Anterior cingulate cortex (tissue), 58 donors: ENCODE data around the gene COIL.

ENCODE experiments used
- DNase-seq, 58 donors: peaks; one replicate each; lab custom pipeline; 2025; lab: John Stamatoyannopoulos, UW

The COIL gene

DNA sequence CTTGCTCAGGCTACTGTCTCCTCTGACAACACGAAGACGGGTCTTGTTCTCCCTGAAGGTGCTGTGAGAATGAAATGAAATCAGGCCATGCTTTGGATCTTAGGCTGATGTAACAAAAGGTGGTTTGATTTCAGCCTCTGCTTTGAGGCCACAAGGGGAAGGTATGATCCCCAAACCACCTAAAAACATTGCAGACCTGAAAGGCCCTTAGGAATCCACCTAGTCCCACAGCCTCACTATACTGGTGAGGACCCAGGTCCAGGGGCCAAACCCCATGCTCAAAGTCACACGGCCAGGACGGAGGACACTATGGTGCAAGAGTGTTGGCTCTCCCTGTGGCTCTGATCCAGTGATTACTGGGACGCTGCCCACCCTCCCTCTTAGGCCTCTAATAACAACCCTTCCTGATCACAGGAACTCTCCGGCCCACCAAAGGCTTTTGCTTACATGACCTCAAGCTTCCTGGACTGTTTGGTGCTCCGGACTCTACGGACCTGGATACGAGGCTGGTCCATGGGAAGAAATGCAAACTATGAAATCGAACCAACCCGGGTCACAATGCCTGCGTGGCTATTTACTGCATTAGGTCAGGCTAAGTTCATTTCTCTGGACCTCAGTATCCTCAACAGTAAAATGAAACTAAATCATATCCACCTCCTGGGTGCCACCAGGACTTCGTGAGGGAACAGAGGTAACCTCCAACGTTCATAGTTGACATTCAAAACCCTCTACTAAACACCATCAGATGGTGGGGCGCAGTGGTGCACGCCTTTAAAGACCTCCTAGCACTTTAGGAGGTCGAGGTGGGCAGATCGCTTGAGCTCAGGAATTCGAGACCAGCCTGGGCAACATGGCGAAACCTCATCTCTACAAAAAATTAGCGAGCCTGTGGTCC, 48.5 kb downstream of the COIL start:
- no peak for DNase-seq

DNA sequence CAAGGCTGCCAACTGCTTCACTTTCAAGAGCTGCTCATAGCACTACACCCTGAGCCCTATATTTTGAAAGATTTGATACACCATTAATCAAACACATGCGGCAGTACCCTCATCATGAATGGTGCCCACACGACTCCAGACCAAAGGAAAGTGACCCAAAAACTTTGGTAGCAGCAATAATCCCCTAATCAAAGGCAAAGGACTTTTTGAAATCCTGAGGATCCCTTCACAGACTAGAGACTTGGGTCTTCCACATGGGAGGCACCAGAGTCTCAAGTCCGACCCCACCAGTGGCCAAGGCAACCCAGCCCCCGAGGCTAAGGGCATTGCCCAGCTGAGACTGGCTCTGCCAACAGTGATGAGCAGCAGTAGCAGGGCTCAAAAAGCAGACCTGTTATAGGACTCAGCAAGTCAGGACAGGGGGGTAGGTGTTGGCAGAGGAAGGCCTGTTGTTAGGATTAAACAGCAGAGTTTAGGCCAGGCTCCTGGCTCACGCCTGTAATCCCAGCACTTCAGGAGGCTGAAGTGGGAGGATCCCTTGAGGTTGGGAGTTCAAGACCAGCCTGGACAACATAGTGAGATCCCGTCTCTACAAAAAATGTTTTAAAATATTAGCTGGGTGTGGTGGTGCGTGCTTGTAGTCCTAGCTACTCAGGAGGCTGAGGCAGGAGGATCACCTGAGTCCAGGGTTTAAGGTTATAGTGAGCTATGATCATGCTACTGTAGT, 50.2 kb downstream of the COIL start:
- DNase-seq, result no peak

DNA sequence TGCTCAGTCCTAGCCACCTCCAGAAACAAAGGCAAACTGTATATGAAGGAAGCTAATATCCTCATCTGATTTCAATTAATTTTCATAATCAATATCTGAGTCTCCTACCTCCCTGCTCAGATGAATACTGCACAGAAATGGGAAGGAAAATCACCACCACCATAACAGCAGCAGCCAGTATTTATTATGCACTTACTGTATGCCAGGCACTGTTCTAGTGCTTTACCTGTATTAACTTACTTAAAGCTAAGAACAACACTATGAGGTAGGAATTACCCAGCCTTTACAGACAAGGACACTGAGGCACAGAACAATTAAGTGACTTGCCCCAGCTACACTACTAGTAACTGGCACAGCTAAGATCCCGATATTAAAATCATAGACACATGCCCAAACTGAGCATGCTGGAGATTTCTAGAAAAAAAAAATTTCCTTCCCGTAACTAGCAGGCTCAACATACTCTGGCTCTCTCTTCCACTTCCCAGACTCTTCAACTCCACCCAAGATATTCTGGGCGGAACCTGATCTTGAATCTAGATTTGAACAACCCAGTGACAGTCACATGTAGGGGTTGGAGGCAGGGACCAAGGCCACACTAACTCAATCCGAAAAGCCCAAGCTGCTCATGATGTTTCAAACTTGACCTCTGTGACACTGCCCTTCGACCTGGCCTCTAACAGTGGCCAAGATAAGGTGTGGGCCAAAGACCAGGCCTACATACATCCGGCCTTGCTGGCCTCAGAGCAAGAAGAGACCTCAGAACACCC, 50.9 kb downstream of the COIL start:
- DNase-seq, result no peak

DNA sequence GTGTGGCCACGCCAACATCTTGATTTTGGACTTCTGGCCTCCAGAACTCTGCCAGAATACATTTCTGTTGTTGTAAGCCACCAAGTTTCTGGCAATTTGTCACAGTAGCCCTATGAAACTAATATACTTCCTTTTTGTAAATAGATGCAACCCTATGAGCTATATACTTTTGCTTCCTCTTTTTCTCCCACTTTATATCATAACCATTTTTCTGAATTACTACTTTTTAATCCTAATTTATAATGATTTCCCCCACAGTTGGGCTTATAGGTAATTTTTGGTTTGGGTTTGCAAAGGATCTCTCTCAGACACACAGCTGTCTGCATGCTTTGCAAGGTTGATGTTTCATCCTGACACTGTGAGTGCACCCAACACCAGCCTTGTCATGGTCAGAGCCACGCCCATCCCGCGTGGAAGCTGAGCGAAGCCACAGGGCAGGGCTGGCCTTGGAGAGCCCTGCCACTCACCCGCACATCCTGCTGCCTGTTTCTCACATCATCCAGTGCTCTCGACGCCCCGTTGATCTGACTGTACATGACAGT, 52.8 kb downstream of the COIL start:
- peak in 5 of 58 donors; percentile 2 to 39 (median 12) for DNase-seq

DNA sequence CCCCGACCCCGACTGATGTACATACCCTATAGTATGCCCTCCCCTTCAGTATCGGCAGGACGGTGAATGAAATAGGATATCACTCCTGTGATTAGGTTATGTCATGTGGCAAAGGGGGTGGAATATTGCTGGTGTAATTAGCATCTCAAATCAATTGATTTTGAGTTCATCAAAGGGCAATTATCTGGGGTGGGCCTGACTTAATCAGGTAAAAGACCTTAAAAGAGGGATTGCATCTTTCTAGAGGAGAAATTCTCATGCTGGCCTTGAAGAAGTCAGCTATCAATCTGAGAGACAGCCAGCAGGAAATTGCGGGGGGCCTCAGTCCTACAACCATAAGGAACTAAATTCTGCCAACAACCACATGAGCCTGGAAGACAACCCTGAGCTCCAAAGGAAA, 57.3 kb downstream of the COIL start:
- DNase-seq, result no peak

DNA sequence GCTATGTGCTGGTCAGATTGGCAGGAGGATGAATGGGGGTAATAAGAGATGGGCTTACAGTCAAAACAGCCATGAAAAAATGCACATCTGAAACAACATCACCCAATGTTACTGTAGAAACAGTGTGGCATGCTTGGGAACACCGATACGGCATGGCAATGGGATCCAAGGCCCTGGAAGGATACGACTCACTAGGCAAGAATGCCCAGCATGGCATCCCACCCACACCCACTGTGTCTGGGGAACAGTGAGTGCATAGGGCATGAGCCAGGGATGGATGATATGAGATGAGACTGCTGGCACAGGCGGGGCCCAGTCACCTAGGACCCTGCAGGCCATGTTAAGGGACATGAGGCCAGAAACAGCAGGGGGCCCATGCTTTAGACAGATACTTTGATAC, 58.5 kb downstream of the COIL start:
- DNase-seq, result no peak

DNA sequence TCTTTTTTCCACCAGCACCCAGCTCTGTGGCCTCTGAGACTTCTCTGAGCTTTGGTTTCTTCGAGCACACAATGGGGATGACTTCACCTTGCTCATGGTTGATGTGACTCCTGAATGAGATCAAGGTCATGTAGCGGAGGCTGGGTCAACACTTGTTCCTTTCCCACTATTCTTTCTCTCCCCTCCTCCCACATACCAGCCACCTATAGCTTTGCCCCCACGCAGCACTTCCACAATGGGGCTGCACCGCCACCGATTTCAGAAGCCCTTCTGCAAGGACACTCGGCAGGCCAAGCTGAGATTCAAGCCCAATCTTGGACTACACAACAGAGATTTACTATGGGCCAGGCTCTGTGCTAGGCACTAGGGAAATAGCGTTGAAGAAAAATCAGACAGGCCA, 61.4 kb downstream of the COIL start:
- no peak for DNase-seq

DNA sequence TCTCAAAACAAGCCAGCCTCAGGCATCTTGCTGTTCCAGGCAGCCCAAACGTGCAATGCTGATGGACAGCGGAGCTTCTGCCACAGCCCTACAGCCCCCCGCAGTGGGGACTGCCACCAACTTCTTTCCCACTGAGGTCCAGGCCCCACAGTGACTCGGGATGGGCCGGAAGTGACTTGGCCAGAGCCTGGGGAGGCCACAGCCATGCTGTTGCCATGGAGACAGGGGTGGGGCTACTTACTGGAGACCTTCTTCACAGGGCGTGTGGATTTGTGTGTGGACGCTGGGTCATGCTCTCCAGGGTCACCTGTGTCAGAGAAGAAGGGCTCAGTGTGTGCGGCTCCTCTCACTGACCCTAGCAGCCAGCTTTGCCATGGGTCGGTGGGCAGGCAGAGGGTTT, 62.0 kb downstream of the COIL start:
- no peak for DNase-seq

DNA sequence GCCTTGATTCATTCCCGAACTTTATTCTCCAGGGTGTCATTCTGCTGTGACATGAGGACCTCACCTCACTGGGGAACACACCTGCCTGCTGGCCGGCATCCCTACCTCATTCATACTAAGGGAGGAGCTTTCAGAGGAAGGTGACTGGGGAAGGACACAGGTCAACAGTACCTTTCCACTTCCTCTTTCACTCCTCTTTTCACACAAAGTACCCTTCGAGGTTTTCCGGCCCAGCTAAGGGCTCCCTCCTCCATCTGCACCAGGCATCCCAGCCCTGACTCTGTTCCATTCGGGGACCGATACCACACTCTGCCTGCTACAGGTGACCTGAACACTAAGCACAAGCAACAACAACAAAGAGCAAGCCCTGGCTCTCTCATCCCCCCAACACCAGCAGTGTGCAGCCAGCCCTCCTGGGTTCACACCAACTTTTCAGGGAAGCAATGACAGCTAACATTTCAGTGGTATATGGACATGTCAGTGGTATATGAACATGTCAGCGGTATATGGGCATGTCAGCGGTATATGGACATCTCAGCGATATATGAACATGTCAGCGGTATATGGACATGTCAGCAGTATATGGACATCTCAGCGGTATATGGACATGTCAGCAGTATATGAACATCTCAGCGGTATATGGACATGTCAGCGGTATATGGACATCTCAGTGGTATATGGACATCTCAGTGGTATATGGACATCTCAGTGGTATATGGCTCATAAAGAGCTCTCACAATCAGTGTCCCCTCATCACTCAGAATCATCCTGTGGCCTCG, 63.0 kb downstream of the COIL start:
- no peak for DNase-seq

DNA sequence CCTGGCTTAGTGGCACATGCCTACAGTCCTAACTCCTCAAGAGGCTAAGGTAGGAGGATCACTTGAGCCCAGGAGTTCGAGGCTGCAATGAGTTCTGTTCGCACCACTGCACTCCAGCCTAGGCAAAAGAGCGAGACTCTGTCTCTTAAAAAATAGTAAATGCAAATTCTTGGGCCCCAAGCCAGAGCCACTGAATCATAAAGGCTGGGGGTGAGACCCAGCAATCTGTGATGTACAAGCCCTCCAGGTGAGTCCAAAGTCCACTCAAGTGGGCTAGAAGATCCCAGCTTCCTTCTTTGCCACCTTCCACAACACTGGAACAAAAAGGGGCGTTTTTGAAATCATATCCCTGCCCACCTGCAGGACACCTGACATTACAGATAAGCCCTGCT, 63.9 kb downstream of the COIL start:
- no peak for DNase-seq

DNA sequence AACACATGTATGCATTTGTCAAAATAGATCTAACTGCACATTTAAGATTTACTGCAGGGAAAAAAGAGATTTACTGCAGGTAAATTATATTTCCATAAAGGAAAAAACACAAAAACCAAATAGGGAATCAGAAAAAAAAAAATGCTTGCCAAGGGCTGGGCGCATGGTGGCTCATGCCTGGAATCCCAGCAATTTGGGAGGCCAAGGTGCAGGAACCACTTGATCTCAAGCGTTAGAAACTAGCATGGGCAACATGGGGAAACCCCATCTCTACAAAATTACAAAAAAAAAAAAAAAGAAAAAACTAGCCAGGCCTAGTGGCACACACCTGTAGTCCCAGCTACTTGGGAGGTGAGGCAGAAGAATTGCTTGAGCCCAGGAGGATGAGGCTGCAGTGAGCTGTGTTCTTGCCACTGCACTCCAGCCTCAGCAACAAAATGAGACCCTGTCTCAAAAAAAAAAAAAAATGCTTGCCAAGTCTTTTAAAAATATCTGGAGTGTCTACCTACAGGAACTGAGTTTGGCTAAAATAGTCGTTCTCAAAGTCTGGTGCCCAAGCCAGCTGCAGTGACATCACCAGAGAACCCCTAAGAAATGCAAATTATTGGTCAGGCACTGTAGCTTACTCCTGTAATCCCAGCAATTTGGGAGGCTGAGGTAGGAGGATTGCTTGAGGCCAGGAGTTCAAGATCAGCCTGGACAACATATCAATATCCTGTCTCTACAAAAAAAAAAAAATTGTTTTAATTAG, 64.5 kb downstream of the COIL start:
- DNase-seq, result no peak

DNA sequence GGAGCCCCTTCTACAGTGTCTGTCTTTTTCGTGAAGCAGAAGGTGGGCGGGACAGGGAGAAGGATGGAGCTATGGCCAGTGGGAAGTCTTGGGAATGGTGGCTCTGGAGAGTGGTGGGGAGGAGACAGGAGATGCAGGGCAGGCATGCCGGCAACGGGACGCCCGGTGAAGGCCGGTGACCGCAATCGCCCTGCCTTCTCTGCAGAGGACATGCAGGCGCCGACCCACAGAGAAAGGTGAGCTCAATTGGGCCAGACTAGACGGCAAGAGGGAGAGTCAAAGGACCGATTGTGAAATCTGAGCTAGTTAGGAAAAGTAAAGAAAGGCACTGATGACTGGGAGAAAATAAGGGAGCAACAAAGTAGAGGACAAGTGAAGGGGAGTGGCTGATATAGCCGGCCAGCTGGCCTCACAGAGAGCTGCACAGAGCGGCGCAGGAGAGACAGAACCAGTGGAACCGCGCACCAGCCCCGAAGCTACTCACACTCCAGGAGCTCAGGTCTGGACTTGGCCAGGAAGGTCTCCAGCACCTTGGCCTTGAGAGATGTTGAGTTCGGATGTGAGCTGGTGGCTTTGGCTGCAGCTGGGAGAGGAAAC, 65.9 kb downstream of the COIL start:
- DNase-seq, result no peak

DNA sequence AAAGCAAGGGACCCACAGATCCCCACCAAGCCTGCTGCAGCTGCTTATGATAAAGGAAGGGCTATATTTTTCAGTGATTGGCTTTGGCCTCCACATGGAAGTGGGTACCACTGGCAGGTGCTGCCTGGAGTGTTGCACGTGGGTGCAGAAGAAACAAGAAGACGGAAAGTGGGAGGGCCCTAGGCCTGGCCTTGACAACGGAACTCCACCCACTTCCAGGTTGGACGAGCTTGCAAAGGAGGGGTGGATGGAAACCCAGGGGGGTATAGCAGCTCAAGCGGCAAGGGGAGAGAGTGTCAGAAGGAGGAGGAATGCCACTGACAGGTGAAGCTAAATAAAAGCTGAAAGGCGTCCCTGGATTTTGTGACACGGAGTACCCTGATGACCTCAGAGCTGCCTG, 67.3 kb downstream of the COIL start:
- DNase-seq, result no peak

DNA sequence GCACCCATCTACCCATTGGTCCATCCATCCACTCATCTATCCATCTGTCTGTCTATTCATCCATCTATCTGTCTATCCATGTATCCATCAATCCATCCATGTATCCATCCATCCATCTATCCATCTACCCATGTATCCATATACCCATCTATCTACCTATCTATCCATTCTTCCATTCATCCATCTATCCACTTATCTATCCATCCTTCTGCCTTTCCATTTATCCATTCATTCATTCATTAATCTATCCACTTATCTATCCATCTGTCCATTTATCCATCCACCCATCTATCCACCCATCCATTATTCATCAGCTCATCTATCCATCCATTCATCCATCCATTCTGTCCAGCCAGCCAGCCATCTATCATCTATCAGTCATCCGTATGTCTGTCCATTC, 68.5 kb downstream of the COIL start:
- DNase-seq, result no peak

DNA sequence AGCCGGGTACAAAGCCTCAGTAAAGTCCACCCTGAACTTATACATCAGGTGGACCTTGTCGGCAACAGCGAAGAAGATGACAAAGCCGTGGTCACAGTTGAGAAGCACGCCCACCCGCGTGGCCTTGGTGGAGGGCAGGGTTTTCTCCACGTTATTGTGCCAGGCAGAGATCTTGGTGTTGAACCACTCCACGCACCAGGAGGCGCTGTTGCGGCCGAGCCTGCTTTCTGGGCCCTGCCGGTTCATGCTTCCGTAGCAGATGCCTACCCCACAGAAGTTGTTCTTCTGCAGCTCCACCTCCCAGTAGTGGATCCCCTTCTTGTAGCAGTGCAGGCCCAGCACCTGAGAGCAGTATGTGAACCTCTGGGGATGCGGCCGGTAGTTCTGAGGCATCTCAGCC, 69.1 kb downstream of the COIL start:
- no peak for DNase-seq

DNA sequence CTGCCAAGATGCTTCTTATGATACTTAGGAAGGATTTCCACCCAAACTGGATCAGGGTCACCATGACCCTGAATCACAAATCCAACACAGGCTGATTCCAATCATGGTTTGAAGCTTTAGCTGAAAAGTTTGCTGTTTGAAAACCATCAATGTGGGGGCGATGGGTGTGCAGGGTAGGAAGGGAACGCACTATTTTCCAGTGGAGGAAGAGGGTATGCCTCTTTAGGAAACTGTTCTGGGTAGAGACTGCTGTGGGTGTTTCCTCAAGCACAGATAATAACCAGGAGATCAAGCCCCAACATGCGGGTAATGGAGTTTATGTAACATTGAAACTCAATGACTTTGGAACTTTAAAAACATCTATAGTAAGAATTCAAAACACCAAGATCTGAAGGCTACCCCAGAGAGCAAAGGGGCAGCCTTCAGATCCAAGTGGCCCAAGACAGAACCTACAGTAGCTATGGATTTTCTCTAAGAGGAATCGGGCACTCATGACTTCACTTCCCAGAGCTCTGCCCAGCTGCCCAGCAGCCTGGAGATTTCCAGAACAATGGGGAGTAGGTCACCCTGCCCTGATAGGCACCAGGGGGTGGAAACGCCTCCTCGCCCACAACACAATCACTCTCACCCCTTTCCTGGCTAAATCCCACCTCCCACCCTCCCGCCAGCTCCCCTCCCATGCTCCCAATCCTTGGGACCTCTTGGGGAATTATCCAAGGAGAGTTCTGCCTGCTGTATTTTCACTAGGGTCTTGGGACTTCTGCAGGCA, 69.8 kb downstream of the COIL start:
- DNase-seq, result no peak

DNA sequence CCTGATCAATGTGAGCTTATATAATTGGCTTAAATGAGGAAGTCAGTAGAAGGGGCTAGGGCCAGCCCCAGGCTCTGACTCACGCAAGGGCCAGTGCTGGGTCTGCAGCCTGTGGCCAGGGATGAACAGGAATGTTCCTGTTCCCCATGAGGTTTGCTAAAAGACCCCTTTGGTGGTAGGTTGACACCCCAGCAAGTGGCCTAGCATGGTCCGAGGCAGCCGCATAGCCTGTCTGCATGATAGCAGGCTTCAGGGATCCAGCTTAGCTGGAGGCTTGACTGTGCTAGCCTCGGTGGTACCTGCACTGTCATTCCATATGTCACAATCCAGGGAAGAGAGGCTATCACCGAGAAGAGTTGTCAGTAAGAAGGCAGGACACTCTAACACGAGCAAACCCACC, 70.5 kb downstream of the COIL start:
- DNase-seq, result no peak
